ENCODE data around the gene RASA3.
"Not testable (repeated sequence)": the region's sequence is repeated elsewhere in the genome, so short reads cannot be mapped to it uniquely, and the experiment has no call there.

Gene RASA3

GRCh38 chr13:114022309-114022669, 110.1 kb downstream of the RASA3 start:
- Histone ChIP-seq H3K27ac (ENCODE audit: low read length) (no peak overlapping the region), H3K4me1 (ENCODE audit: low read length) (peaks cover 36% of the 10 kb centered on the region), H3K9me2 (replicated peaks; ENCODE audit: insufficient read depth, low read length) (no peaks in the 10 kb centered on the region), H3K4me2 (ENCODE audit: low read depth, low read length) (no peak overlapping the region), H3K4me3 (ENCODE audit: low read length) (no peak overlapping the region), H3K9ac (ENCODE audit: low read length) (no peak overlapping the region), H3K36me3 (replicated peaks; ENCODE audit: insufficient read depth, low read length) (peaks cover 29% of the 10 kb centered on the region), H2AFZ (ENCODE audit: low read length) (no peak overlapping the region), H3K79me2 (ENCODE audit: low read length) (peaks cover 78% of the 10 kb centered on the region), H3F3A (ENCODE audit: insufficient read depth, low read length) (peaks cover 33% of the 10 kb centered on the region), H3K9me3 (replicated peaks; ENCODE audit: insufficient read depth, low read length) (no peaks in the 10 kb centered on the region), H4K20me1 (ENCODE audit: insufficient read depth, low read length) (no peaks in the 10 kb centered on the region), H3K27me3 (replicated peaks; ENCODE audit: insufficient read depth, low read length) (no peaks in the 10 kb centered on the region)
- TF ChIP-seq EZH2phosphoT487 (IDR thresholded peaks at IDR 0.05; ENCODE audit: low read length) (no peak), CTCF (IDR thresholded peaks at IDR 0.05; ENCODE audit: low read length) (no peak), EZH2 (optimal IDR thresholded peaks at IDR 0.05; ENCODE audit: low read depth, low read length) (no peak)
- DNase-seq = no peak

- Histone ChIP-seq H3K9ac (ENCODE audit: low read length) (no peak overlapping the region), H4K20me1 (ENCODE audit: insufficient read depth, low read length) (no peaks in the 10 kb centered on the region), H3K36me3 (replicated peaks; ENCODE audit: insufficient read depth, low read length) (peaks cover 31% of the 10 kb centered on the region), H3K4me3 (ENCODE audit: low read length) (no peak overlapping the region), H3K9me3 (replicated peaks; ENCODE audit: insufficient read depth, low read length) (no peaks in the 10 kb centered on the region), H3K4me1 (ENCODE audit: low read length) (peaks cover 30% of the 10 kb centered on the region), H3K4me2 (ENCODE audit: low read depth, low read length) (no peak overlapping the region), H3F3A (ENCODE audit: insufficient read depth, low read length) (peaks cover 27% of the 10 kb centered on the region), H3K27ac (ENCODE audit: low read length) (no peak overlapping the region), H3K9me2 (replicated peaks; ENCODE audit: insufficient read depth, low read length) (no peaks in the 10 kb centered on the region), H2AFZ (ENCODE audit: low read length) (no peak overlapping the region), H3K27me3 (replicated peaks; ENCODE audit: insufficient read depth, low read length) (no peaks in the 10 kb centered on the region), H3K79me2 (ENCODE audit: low read length) (peaks cover 78% of the 10 kb centered on the region)
- TF ChIP-seq EZH2phosphoT487 (IDR thresholded peaks at IDR 0.05; ENCODE audit: low read length) (no peak), EZH2 (optimal IDR thresholded peaks at IDR 0.05; ENCODE audit: low read depth, low read length) (no peak)
- no peak for DNase-seq
Measured at GRCh38 chr13:114021464-114022308, 110.7 kb downstream of the RASA3 start.

- TF ChIP-seq EZH2phosphoT487 (IDR thresholded peaks at IDR 0.05; ENCODE audit: low read length) = no peak
- no peak for TF ChIP-seq EZH2 (optimal IDR thresholded peaks at IDR 0.05; ENCODE audit: low read depth, low read length)
- TF ChIP-seq CTCF (IDR thresholded peaks at IDR 0.05; ENCODE audit: low read length) = no peak
- H3K79me2 ChIP-seq (ENCODE audit: low read length) = peaks cover 81% of the 10 kb centered on the region
- no peak overlapping the region for H3K4me2 ChIP-seq (ENCODE audit: low read depth, low read length)
- H2AFZ ChIP-seq (ENCODE audit: low read length) = no peak overlapping the region
- no peaks in the 10 kb centered on the region for H3K9me2 ChIP-seq (replicated peaks; ENCODE audit: insufficient read depth, low read length)
- H3K27ac ChIP-seq (ENCODE audit: low read length) = no peak overlapping the region
- H3K9me3 ChIP-seq (replicated peaks; ENCODE audit: insufficient read depth, low read length) = no peaks in the 10 kb centered on the region
- no peak overlapping the region for H3K4me3 ChIP-seq (ENCODE audit: low read length)
- H3K4me1 ChIP-seq (ENCODE audit: low read length) = peaks cover 23% of the 10 kb centered on the region
- DNase-seq = no peak
- no peak overlapping the region for H3K9ac ChIP-seq (ENCODE audit: low read length)
- no peaks in the 10 kb centered on the region for H3K27me3 ChIP-seq (replicated peaks; ENCODE audit: insufficient read depth, low read length)
- peaks cover 19% of the 10 kb centered on the region for H3F3A ChIP-seq (ENCODE audit: insufficient read depth, low read length)
- H3K36me3 ChIP-seq (replicated peaks; ENCODE audit: insufficient read depth, low read length) = peaks cover 39% of the 10 kb centered on the region
- no peaks in the 10 kb centered on the region for H4K20me1 ChIP-seq (ENCODE audit: insufficient read depth, low read length)
Measured at GRCh38 chr13:114020750-114021463, 111.5 kb downstream of the RASA3 start.

GRCh38 chr13:114020134-114020533, 112.3 kb downstream of the RASA3 start:
- not testable (repeated sequence) for H3K9ac ChIP-seq (ENCODE audit: low read length); H3K27me3 ChIP-seq (replicated peaks; ENCODE audit: insufficient read depth, low read length); H3K9me2 ChIP-seq (replicated peaks; ENCODE audit: insufficient read depth, low read length); H2AFZ ChIP-seq (ENCODE audit: low read length); H3K9me3 ChIP-seq (replicated peaks; ENCODE audit: insufficient read depth, low read length); DNase-seq; H3K4me2 ChIP-seq (ENCODE audit: low read depth, low read length); H3K27ac ChIP-seq (ENCODE audit: low read length); H3K4me3 ChIP-seq (ENCODE audit: low read length); H4K20me1 ChIP-seq (ENCODE audit: insufficient read depth, low read length)
- H3F3A ChIP-seq (ENCODE audit: insufficient read depth, low read length) = peaks cover 11% of the 10 kb centered on the region
- peaks cover 89% of the 10 kb centered on the region for H3K79me2 ChIP-seq (ENCODE audit: low read length)
- H3K36me3 ChIP-seq (replicated peaks; ENCODE audit: insufficient read depth, low read length) = peaks cover 46% of the 10 kb centered on the region
- peaks cover 15% of the 10 kb centered on the region for H3K4me1 ChIP-seq (ENCODE audit: low read length)

Measured in MM.1S (cell line).